Loucy (cell line): ENCODE data around the gene AKAP13.
"Not testable (repeated sequence)": the region's sequence is repeated elsewhere in the genome, so short reads cannot be mapped to it uniquely, and the experiment has no call there.

Experiments
- CTCF ChIP-seq: fragments of 200-600 bp; sonication (generic); conservative IDR thresholded peaks from 2 replicates; pipeline ENCODE4 v1.5.1; 2014; ENCODE audit warnings: mild to moderate bottlenecking, antibody characterized with exemption, low read length
- EZH2phosphoT487 ChIP-seq: fragments of 200-600 bp; IDR thresholded peaks from 2 replicates; pipeline ENCODE4 v1.6.1; 2018; ENCODE audit warnings: antibody characterized with exemption, mild to moderate bottlenecking, moderate library complexity, borderline replicate concordance

DNA sequence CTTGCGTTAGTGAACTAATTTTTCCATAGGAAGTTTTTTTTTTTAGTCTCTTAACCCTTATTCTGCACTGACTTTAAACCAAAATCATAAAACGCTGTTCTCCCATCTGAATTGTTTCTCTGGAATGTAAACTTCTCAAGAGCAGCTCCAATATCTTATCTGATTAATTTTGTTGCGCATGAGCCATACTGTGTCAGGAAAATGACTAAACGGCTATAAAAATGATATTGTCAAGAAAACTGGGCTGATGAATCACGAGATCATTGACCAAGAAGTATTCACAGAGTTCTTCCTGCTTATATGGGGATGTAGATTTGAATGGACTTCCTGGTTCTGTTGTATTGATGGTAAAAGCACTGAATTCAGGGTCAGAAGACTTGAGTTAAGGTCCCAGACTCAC, 37.0 kb upstream of the AKAP13 start:
- not testable (repeated sequence) for TF ChIP-seq CTCF, EZH2phosphoT487
